ENCODE measurements around the gene POFUT2. TPM values are rescaled to one million over a fixed set of nuclear protein-coding genes. Genes with fewer than 3 reads are reported as not detected.

The POFUT2 gene
- total and polyA plus RNA-seq, 7 donors, result 2.5 to 31.3 (median 18.9) TPM

- 82 to 88% methylated on average over 28 of the region's 28 CpGs for WGBS, 2 donors
- intact Hi-C loops (cut with DNase I), result no loop called here
These were observed 33.8 kb downstream of the POFUT2 start for GRCh38 chr21:45253633-45254459.

GRCh38 chr21:45253180-45253579, 34.5 kb downstream of the POFUT2 start:
- no peak overlapping the region for H3K4me3 ChIP-seq
- peaks cover 0 to 38% (median 0%) of the 10 kb centered on the region in 3 donors for H3K27me3 ChIP-seq
- no peak overlapping the region for H3K27ac ChIP-seq
- H3K36me3 ChIP-seq, result no peaks in the 10 kb centered on the region
- H3K4me1 ChIP-seq, result peaks cover 0 to 26% (median 20%) of the 10 kb centered on the region in 4 donors
- intact Hi-C loops (cut with DNase I), result no loop called here
- no peaks in the 10 kb centered on the region for H3K9me3 ChIP-seq
- no peak for TF ChIP-seq POLR2AphosphoS5 (IDR thresholded peaks at IDR 0.05)
- no peak for TF ChIP-seq EP300 (IDR thresholded peaks at IDR 0.05)
- WGBS, 2 donors, result 21 to 56% methylated on average over 8 of the region's 8 CpGs
- no peak for DNase-seq

More at GRCh38 chr21:45253633-45254459, 33.8 kb downstream of the POFUT2 start:
- Histone ChIP-seq H3K4me1 (peaks cover 0 to 19% (median 14%) of the 10 kb centered on the region in 4 donors), H3K4me3 (no peak overlapping the region), H3K36me3 (no peaks in the 10 kb centered on the region), H3K27ac (no peak overlapping the region), H3K27me3 (peaks cover 0 to 38% (median 0%) of the 10 kb centered on the region in 3 donors), H3K9me3 (no peaks in the 10 kb centered on the region)
- no peak for DNase-seq
- TF ChIP-seq POLR2A (IDR thresholded peaks at IDR 0.05) (no peak), EP300 (IDR thresholded peaks at IDR 0.05) (no peak), POLR2AphosphoS5 (IDR thresholded peaks at IDR 0.05) (no peak), CTCF (IDR thresholded peaks at IDR 0.05) (no peak)

GRCh38 chr21:45252448-45252925, 35.2 kb downstream of the POFUT2 start:
- intact Hi-C loops (cut with DNase I), result no loop called here
- TF ChIP-seq CTCF (IDR thresholded peaks at IDR 0.05) (no peak), EP300 (IDR thresholded peaks at IDR 0.05) (no peak), POLR2A (IDR thresholded peaks at IDR 0.05) (no peak), POLR2AphosphoS5 (IDR thresholded peaks at IDR 0.05) (no peak)
- whole genome bisulfite sequencing, 2 donors, result 90 to 96% methylated on average over 13 of the region's 13 CpGs
- no peaks in the 10 kb centered on the region for H3K9me3 ChIP-seq
- DNase-seq, result no peak
- H3K4me1 ChIP-seq, result peaks cover 0 to 31% (median 21%) of the 10 kb centered on the region in 4 donors
- H3K36me3 ChIP-seq, result no peaks in the 10 kb centered on the region
- peaks cover 0 to 35% (median 0%) of the 10 kb centered on the region in 3 donors for H3K27me3 ChIP-seq
- H3K27ac ChIP-seq, result no peak overlapping the region
- no peak overlapping the region for H3K4me3 ChIP-seq

GRCh38 chr21:45251635-45252447, 35.9 kb downstream of the POFUT2 start:
- no peaks in the 10 kb centered on the region for H3K9me3 ChIP-seq
- H3K4me3 ChIP-seq, result no peak overlapping the region
- H3K27ac ChIP-seq, result no peak overlapping the region
- WGBS, 2 donors, result 94 to 95% methylated on average over 28 of the region's 28 CpGs
- peaks cover 0 to 29% (median 0%) of the 10 kb centered on the region in 3 donors for H3K27me3 ChIP-seq
- no peak for DNase-seq
- TF ChIP-seq POLR2A (IDR thresholded peaks at IDR 0.05) (no peak), EP300 (IDR thresholded peaks at IDR 0.05) (no peak), CTCF (IDR thresholded peaks at IDR 0.05) (no peak), POLR2AphosphoS5 (IDR thresholded peaks at IDR 0.05) (no peak)
- H3K36me3 ChIP-seq, result no peaks in the 10 kb centered on the region
- H3K4me1 ChIP-seq, result peaks cover 0 to 31% (median 21%) of the 10 kb centered on the region in 4 donors
- intact Hi-C loops (cut with DNase I), result no loop called here

Measured in sigmoid colon (tissue), 7 donors.